A549 (cell line): ENCODE measurements around the gene PTPN1. TPM values are rescaled to one million over a fixed set of nuclear protein-coding genes. Genes with fewer than 3 reads are reported as not detected.

Experiments used
- ATAC-seq, 2 experiments: fragments of 200-7000 bp in 1 of 2; fragments of >200 bp in 1 of 2; cut with Nextera tagmentation in 1 of 2; cut with Tn5 transposase in 1 of 2; 3 replicates each; pipeline versions ENCODE4 v1.8.0 to v1.9.1; 2018 to 2020; ENCODE audit warnings: mild to moderate bottlenecking in 1 of 2, moderate library complexity in 1 of 2
- CTCF ChIA-PET: fragments of 300-600 bp; sonication (Branson Sonifier 250); formaldehyde crosslinking; extraction: SDS; loops from one replicate; lab custom pipeline; 2021; ENCODE audit warnings: antibody characterized with exemption, inconsistent platforms; lab: Yijun Ruan, JAX
- POLR2A ChIA-PET: fragments of 350-600 bp; formaldehyde crosslinking; extraction: SDS; loops from one replicate; lab custom pipeline; 2021; ENCODE audit warnings: antibody characterized with exemption, inconsistent platforms; lab: Yijun Ruan, JAX
- DNase-seq, 2 experiments: peaks; one replicate each; pipeline versions ENCODE4 v3.0.0 to v3.0.0-alpha.2; 2011 to 2016; ENCODE audit warnings: low read depth in 1 of 2, low spot score in 1 of 2
- FAIRE-seq: peaks from 2 replicates; lab custom pipeline; 2011; peaks lifted over from hg19 to GRCh38; lab: Jason Lieb, UNC
- H3K27ac ChIP-seq, 2 experiments: fragments of >200 bp; sonication (Bioruptor Twin); formaldehyde crosslinking; 3 replicates each; pipeline ENCODE4 v1.5.1; 2016 to 2017
- H3K4me1 ChIP-seq: fragments of >200 bp; sonication (Bioruptor Twin); formaldehyde crosslinking; 3 replicates; pipeline ENCODE4 v1.6.1; 2016
- H3K4me2 ChIP-seq: fragments of >200 bp; sonication (Bioruptor Twin); formaldehyde crosslinking; 3 replicates; pipeline ENCODE4 v1.6.1; 2016
- H3K4me3 ChIP-seq: fragments of >200 bp; sonication (Bioruptor Twin); formaldehyde crosslinking; 3 replicates; pipeline ENCODE4 v1.5.1; 2016
- H3K9me3 ChIP-seq: fragments of >200 bp; sonication (Bioruptor Twin); formaldehyde crosslinking; 3 replicates; pipeline ENCODE4 v1.6.1; 2016
- BHLHE40 ChIP-seq: IDR thresholded peaks from 2 replicates; pipeline ENCODE4 v1.6.1; 2012; ENCODE audit warnings: low read depth, low read length, inconsistent platforms
- CEBPB ChIP-seq, 2 experiments: fragments of >200 bp in 1 of 2; sonication (Bioruptor Twin) in 1 of 2; formaldehyde crosslinking in 1 of 2; IDR thresholded peaks; 2 replicates each; pipeline ENCODE4 v1.6.1; 2012 to 2016
- CHD2 ChIP-seq: fragments of 150-350 bp; IDR thresholded peaks from 2 replicates; pipeline ENCODE4 v1.6.1; 2014; ENCODE audit warnings: low read length; ENCODE audit not compliant: partially characterized antibody
- EP300 ChIP-seq, 2 experiments: fragments of >200 bp; sonication (Bioruptor Twin); formaldehyde crosslinking; IDR thresholded peaks; 2 replicates in 1 of 2; 3 replicates in 1 of 2; pipeline ENCODE4 v1.6.1; 2016 to 2017
- ESRRA ChIP-seq: fragments of 150-350 bp; IDR thresholded peaks from 2 replicates; pipeline ENCODE4 v1.6.1; 2014; ENCODE audit warnings: mild to moderate bottlenecking, low read length, borderline replicate concordance
- FOSL2 ChIP-seq, 2 experiments: fragments of 450-650 bp in 1 of 2; fragments of >200 bp in 1 of 2; sonication (Bioruptor Twin) in 1 of 2; formaldehyde crosslinking; IDR thresholded peaks; 2 replicates each; pipeline versions ENCODE4 v1.5.0 to v1.6.1; 2016 to 2020; ENCODE audit warnings: mild to moderate bottlenecking in 1 of 2, moderate library complexity in 1 of 2
- HEYL ChIP-seq: fragments of 250-450 bp; sonication (Bioruptor Pico); IDR thresholded peaks from 2 replicates; pipeline ENCODE4 v1.8.0; 2021; ENCODE audit warnings: mild to moderate bottlenecking, moderate library complexity
- JUNB ChIP-seq: fragments of >200 bp; sonication (Bioruptor Twin); formaldehyde crosslinking; IDR thresholded peaks from 2 replicates; pipeline ENCODE4 v1.6.1; 2016
- MAZ ChIP-seq: fragments of 150-350 bp; IDR thresholded peaks from 2 replicates; pipeline ENCODE4 v1.6.1; 2014; ENCODE audit warnings: antibody characterized with exemption, low read depth, low read length, borderline replicate concordance
- PHF8 ChIP-seq: fragments of 200-600 bp; sonication (generic); IDR thresholded peaks from 2 replicates; pipeline ENCODE4 v1.6.1; 2016; ENCODE audit warnings: low read depth, mild to moderate bottlenecking, antibody characterized with exemption, moderate library complexity, borderline replicate concordance
- RAD21 ChIP-seq, 2 experiments: fragments of >200 bp in 1 of 2; sonication (Bioruptor Twin) in 1 of 2; formaldehyde crosslinking in 1 of 2; IDR thresholded peaks in 1 of 2; conservative IDR thresholded peaks in 1 of 2; 2 replicates in 1 of 2; 3 replicates in 1 of 2; pipeline ENCODE4 v1.6.1; 2012 to 2018; ENCODE audit warnings: inconsistent platforms in 1 of 2
- RARB ChIP-seq: fragments of 250-450 bp; sonication (Bioruptor Pico); IDR thresholded peaks from 2 replicates; pipeline ENCODE4 v1.8.0; 2021; ENCODE audit warnings: mild to moderate bottlenecking, moderate library complexity
- SMC3 ChIP-seq: fragments of >200 bp; sonication (Bioruptor Twin); formaldehyde crosslinking; IDR thresholded peaks from 3 replicates; pipeline ENCODE4 v1.6.1; 2018; ENCODE audit warnings: inconsistent platforms
- TFCP2L1 ChIP-seq: fragments of 250-450 bp; sonication (Bioruptor Pico); IDR thresholded peaks from 2 replicates; pipeline ENCODE4 v1.5.0; 2021; ENCODE audit warnings: mild to moderate bottlenecking
- ZC3H11A ChIP-seq: fragments of 450-650 bp; IDR thresholded peaks from 2 replicates; pipeline ENCODE4 v1.6.1; 2014; ENCODE audit warnings: antibody characterized with exemption, mild to moderate bottlenecking
- WGBS: methylation state at CpG from one replicate; pipeline ENCODE4 v1.1.6; 2017; ENCODE audit errors: missing lambda C conversion rate; 5-methylcytosine and 5-hydroxymethylcytosine counted together
- polyA plus RNA-seq, 4 experiments: library from polyadenylated mRNA; depleted of rRNA in 3 of 4; stranded (reverse); fragments of >200 nt; fragmentation: RNase III in 1 of 4; extraction: RNeasy Plus Mini Kit Qiagen cat#74134 plus additional on column Dnase treatment in 1 of 4; gene quantifications; 2 replicates in 3 of 4; 3 replicates in 1 of 4; pipeline ENCODE4 v1.2.3, GENCODE V29; 2011 to 2017
- TF ChIP-seq, protein P1 (sequence below): fragments of >200 bp; sonication (Bioruptor Twin); formaldehyde crosslinking; IDR thresholded peaks from 3 replicates; pipeline ENCODE4 v1.5.1; 2016
- TF ChIP-seq, protein P2 (sequence below): fragments of >200 bp; sonication (Bioruptor Twin); formaldehyde crosslinking; IDR thresholded peaks from 2 replicates; pipeline ENCODE4 v1.6.1; 2016
- TF ChIP-seq, protein P3 (sequence below): fragments of 250-450 bp; sonication (Bioruptor Pico); IDR thresholded peaks from 2 replicates; pipeline ENCODE4 v1.5.0; 2021; ENCODE audit warnings: mild to moderate bottlenecking, moderate library complexity, borderline replicate concordance

The PTPN1 gene
- polyA plus RNA-seq, 2 of the 4 experiments (the other 2 are of a cell fraction): 23.2 to 24.3 TPM

DNA sequence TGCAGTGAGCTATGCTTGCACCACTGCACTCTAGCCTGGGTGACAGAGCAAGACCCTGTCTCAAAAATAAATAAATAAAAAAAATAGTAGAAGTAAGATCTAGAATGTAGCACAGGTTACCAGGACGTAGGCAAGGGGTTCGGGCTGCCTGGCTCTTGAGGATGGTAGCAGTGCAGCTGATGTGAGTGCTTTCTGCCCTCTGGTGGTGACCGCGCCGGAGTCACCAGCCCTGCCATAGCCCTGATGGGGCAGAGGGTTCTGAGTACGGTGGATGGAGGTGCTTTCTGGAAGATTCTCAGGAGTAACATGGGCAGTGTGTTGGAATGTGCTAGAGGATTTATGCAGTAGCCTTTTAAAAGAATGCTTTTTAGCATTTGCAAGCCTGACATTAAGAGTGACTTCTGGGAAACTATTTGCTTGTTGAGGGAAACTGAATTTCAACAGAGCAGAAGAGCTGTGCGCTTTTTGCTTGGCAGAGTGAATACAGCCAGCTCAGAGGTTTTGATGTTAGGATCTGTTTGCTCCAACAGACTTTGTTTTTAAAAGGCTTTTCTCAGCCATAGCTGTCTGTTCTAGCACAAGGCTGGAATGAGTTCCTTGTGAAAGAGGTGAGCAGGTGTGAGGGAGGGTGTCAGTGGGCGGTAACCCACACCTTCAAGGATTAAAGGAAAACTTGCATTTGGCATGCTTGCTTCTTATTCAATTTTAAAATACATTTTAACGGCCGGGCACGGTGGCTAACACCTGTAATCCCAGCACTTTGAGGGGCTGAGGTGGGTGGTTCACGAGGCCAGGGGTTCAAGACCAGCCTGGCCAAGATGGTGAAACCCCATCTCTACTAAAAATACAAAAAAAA, 65.9 kb downstream of the PTPN1 start:
- Histone ChIP-seq H3K9me3 (no peaks in the 10 kb centered on the region), H3K4me1 (0 out of 3 replicates have a peak, but pooled peaks cover 3% of the 10 kb centered on the region), H3K4me2 (no peak overlapping the region), H3K4me3 (no peak overlapping the region), H3K27ac (peak overlapping the region in 1 of 2 experiments; percentile 48; a peak in 1 of 6 replicates)
- FAIRE-seq (no peak), DNase-seq (peak; percentile 70 to 80), ATAC-seq (peak; percentile 92 to 95)
- ChIA-PET POLR2A (no interaction called here), CTCF (interaction anchor here (0.6 to 14.7 kb wide), 50 partner anchors 11 to 460 kb away, joined by 3 to 268 read pairs (median 4); partner anchors contain the start of genes CEBPB and PTPN1)
- 49% methylated on average over 12 of the region's 12 CpGs for WGBS
- TF ChIP-seq, protein P1, sequence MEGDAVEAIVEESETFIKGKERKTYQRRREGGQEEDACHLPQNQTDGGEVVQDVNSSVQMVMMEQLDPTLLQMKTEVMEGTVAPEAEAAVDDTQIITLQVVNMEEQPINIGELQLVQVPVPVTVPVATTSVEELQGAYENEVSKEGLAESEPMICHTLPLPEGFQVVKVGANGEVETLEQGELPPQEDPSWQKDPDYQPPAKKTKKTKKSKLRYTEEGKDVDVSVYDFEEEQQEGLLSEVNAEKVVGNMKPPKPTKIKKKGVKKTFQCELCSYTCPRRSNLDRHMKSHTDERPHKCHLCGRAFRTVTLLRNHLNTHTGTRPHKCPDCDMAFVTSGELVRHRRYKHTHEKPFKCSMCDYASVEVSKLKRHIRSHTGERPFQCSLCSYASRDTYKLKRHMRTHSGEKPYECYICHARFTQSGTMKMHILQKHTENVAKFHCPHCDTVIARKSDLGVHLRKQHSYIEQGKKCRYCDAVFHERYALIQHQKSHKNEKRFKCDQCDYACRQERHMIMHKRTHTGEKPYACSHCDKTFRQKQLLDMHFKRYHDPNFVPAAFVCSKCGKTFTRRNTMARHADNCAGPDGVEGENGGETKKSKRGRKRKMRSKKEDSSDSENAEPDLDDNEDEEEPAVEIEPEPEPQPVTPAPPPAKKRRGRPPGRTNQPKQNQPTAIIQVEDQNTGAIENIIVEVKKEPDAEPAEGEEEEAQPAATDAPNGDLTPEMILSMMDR: peak; percentile 85
- TF ChIP-seq SMC3 (peak; percentile 95), PHF8 (no peak), RAD21 (conservative IDR thresholded peaks at IDR 0.05 in 1 of 2, IDR thresholded peaks at IDR 0.05 in 1 of 2) (peak; percentile 87 to 91), ESRRA (no peak)

DNA sequence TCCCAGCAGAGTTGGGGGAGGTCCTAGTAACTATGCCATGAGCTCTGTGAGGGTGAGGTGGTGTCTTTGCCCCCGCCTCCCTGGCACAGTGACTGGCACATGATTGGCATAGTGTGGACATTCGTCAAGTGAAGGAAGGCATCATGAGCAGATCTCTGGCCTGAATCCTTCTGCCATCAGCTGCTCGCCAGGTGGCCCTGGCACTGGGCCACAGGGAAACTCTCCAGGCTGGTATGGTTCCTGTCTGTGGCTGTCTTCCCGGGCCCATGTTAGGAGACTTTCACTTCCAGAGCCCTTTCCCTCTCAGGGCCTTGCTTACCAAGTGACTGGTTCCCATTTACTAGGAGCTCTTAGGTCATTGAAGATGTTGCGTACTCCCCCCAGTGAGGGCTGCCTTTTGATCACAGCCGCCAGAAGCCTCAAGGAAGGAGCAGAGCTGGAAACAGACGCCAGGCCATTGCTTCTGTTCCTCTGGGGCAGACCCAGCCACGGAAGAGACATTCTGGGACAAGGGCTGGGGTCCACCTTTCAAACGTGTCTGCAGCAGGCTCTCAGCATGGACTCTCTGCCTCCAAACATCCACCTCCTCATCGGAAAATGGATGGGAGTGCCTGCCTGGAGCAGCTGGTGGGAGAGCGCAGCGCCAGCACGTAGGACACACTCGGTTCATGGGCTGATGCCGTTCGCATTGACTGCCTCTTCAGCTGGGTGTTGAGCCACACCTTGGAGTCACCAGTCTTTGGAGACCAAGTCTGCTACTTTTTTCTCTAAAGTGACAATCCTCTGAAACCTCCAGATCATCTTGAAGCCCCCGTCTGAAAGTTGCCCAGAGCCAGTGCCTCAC, 67.2 kb downstream of the PTPN1 start:
- Histone ChIP-seq H3K4me3 (no peak overlapping the region), H3K4me2 (no peak overlapping the region)
- no peak for TF ChIP-seq TFCP2L1
- no peak for TF ChIP-seq FOSL2 (IDR thresholded peaks at IDR 0.05)
- TF ChIP-seq FOSL2 (CRISPR knock-in tag; IDR thresholded peaks at IDR 0.05): no peak
- no peak for TF ChIP-seq EP300 (IDR thresholded peaks at IDR 0.05)
- no peak for TF ChIP-seq ZC3H11A
- no peak for TF ChIP-seq RAD21 (conservative IDR thresholded peaks at IDR 0.05 in 1 of 2, IDR thresholded peaks at IDR 0.05 in 1 of 2)
- TF ChIP-seq, protein P2, sequence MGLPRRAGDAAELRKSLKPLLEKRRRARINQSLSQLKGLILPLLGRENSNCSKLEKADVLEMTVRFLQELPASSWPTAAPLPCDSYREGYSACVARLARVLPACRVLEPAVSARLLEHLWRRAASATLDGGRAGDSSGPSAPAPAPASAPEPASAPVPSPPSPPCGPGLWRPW: no peak
- TF ChIP-seq PHF8: no peak
- TF ChIP-seq CHD2: no peak
- no peak for TF ChIP-seq JUNB
- TF ChIP-seq BHLHE40: no peak
- TF ChIP-seq CEBPB (IDR thresholded peaks at IDR 0.05): no peak
- TF ChIP-seq MAZ: no peak
- TF ChIP-seq, protein P3, sequence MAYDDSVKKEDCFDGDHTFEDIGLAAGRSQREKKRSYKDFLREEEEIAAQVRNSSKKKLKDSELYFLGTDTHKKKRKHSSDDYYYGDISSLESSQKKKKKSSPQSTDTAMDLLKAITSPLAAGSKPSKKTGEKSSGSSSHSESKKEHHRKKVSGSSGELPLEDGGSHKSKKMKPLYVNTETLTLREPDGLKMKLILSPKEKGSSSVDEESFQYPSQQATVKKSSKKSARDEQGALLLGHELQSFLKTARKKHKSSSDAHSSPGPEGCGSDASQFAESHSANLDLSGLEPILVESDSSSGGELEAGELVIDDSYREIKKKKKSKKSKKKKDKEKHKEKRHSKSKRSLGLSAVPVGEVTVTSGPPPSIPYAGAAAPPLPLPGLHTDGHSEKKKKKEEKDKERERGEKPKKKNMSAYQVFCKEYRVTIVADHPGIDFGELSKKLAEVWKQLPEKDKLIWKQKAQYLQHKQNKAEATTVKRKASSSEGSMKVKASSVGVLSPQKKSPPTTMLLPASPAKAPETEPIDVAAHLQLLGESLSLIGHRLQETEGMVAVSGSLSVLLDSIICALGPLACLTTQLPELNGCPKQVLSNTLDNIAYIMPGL (CRISPR knock-in tag): no peak
- TF ChIP-seq HEYL (CRISPR knock-in tag): no peak
- TF ChIP-seq RARB (CRISPR knock-in tag): no peak
- TF ChIP-seq, all 56 proteins: peak for 0
- Histone ChIP-seq H3K4me1 (0 out of 3 replicates have a peak, but pooled peaks cover 3% of the 10 kb centered on the region), H3K27ac (no peak overlapping the region), H3K9me3 (no peaks in the 10 kb centered on the region)
- CTCF ChIA-PET: interaction anchor here (0.6 to 14.7 kb wide), 15 partner anchors 10 to 598 kb away, joined by 3 to 268 read pairs (median 4); partner anchors contain the start of gene CEBPB
- ATAC-seq (no peak), DNase-seq (no peak), FAIRE-seq (no peak)
- POLR2A ChIA-PET: no interaction called here
- 91% methylated on average over 16 of the region's 17 CpGs for WGBS
